Natural killer cell (primary cell): Measurements from ENCODE around the gene TBC1D24. TPM values are rescaled to one million over a fixed set of nuclear protein-coding genes. Genes with fewer than 3 reads are reported as not detected.

ENCODE experiments used
- ATAC-seq, 3 donors: fragments of 150-1000 bp in 2 of 3; fragments of 200-7000 bp in 1 of 3; cut with Tn5 transposase; 1 replicate in 1 of 3; 2 replicates in 2 of 3; pipeline ENCODE4 v1.10.0; 2021; ENCODE audit warnings: mild to moderate bottlenecking in 2 of 3, moderate library complexity in 2 of 3
- DNase-seq, 2 donors: peaks; one replicate each; pipeline versions ENCODE4 v3.0.0 to v3.0.0-alpha.2; 2013 to 2021; ENCODE audit warnings: mixed read lengths in 1 of 2
- H3K27ac ChIP-seq: one replicate; pipeline ENCODE4 v1.5.1; 2013; ENCODE audit warnings: mild to moderate bottlenecking, low read length
- H3K27me3 ChIP-seq: one replicate; pipeline ENCODE4 v1.6.1; 2013; ENCODE audit warnings: low read length; ENCODE audit not compliant: control insufficient read depth, insufficient read depth
- H3K36me3 ChIP-seq: one replicate; pipeline ENCODE4 v1.6.1; 2013; ENCODE audit warnings: low read length; ENCODE audit not compliant: control insufficient read depth, insufficient read depth
- H3K4me1 ChIP-seq: one replicate; pipeline ENCODE4 v1.6.1; 2013; ENCODE audit warnings: low read length; ENCODE audit not compliant: control insufficient read depth, insufficient read depth
- H3K4me3 ChIP-seq: one replicate; pipeline ENCODE4 v1.5.1; 2013; ENCODE audit warnings: low read length
- H3K9me3 ChIP-seq: one replicate; pipeline ENCODE4 v1.6.1; 2013; ENCODE audit warnings: low read length; ENCODE audit not compliant: control insufficient read depth, insufficient read depth
- H3K27ac Mint-ChIP-seq, 2 donors: one replicate each; pipeline ENCODE4 v1.8.0; 2022; ENCODE audit warnings: mild to moderate bottlenecking in 2 of 2, mixed read lengths in 2 of 2, moderate library complexity in 1 of 2
- H3K27me3 Mint-ChIP-seq, 2 donors: one replicate each; pipeline ENCODE4 v1.8.0; 2022; ENCODE audit warnings: low read depth in 2 of 2, mixed read lengths in 2 of 2
- H3K36me3 Mint-ChIP-seq: one replicate; pipeline ENCODE4 v1.8.0; 2022; ENCODE audit warnings: mixed read lengths
- H3K4me1 Mint-ChIP-seq, 2 donors: one replicate each; pipeline ENCODE4 v1.8.0; 2022; ENCODE audit warnings: mixed read lengths in 2 of 2
- H3K4me3 Mint-ChIP-seq: one replicate; pipeline ENCODE4 v1.8.0; 2022; ENCODE audit warnings: mild to moderate bottlenecking, moderate library complexity, mixed read lengths
- H3K9me3 Mint-ChIP-seq, 2 donors: one replicate each; pipeline ENCODE4 v1.8.0; 2022; ENCODE audit warnings: mixed read lengths in 2 of 2
- WGBS: methylation state at CpG from one replicate; pipeline ENCODE4 v1.1.7; 2013; ENCODE audit warnings: missing lambda C conversion rate; ENCODE audit not compliant: insufficient coverage; 5-methylcytosine and 5-hydroxymethylcytosine counted together
- intact Hi-C: fragments of 100-400 bp; cut with micrococcal nuclease; formaldehyde crosslinking; loops from one replicate; pipeline ENCODE4 v1.14.2; 2022
- total RNA-seq, 4 donors: library from RNA; stranded (reverse); fragments of 120-200 nt in 1 of 4; gene quantifications; one replicate each; pipeline versions ENCODE4 v1.2.3 to v1.2.4, GENCODE V29; 2013 to 2022
- TF ChIP-seq, protein P1 (sequence below): fragments of 200-600 bp; IDR thresholded peaks from one replicate; pipeline ENCODE4 v1.8.0; 2022; ENCODE audit warnings: antibody characterized with exemption

Gene TBC1D24
- total RNA-seq, 3 donors from 2014 or later (not counting 1 experiment from before 2014, with no cell fraction given), result 7.2 to 13.0 (median 10.9) TPM

DNA sequence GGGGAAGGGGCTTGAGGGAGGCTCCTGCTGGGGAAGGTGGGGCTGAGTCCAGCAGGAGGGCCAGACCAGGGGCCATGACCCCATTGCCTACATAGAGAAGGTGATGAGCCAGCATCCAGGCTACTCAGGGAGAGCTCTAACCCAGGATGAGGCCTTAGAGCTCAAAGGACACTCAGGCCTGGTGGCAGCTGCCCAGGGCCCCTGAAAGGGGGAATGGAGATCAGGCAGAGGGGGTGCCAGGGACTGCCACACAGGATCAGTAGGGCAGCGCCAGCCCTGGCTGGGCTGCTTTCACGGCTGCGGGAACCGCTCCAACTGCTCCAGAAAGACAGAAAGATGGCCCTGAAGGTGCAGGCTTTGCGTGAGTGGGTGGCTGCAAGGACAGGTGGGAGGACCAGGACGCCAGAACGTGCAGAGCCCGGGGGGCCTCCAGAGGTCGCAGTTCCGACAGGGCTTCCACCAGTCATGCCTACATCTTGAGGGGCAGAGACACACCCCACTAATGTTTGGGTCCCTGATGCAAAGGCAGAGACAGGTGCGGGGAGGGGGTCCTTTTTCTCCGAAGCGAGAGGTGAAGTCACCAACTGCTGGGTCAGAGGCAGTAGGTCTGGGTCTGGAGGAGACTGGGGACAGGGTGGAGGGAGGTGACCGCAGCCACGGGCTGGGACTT is 37.9 kb downstream of the TBC1D24 start:
- Histone ChIP-seq H3K4me1 (peaks cover 74% of the 10 kb centered on the region), H3K27ac (peak overlapping the region; percentile 91), H3K4me3 (peak overlapping the region; percentile 30), H3K36me3 (peaks cover 1% of the 10 kb centered on the region), H3K9me3 (no peaks in the 10 kb centered on the region), H3K27me3 (no peaks in the 10 kb centered on the region)
- Mint-ChIP-seq H3K27ac (peak overlapping the region; percentile 89 to 91), H3K9me3 (no peaks in the 10 kb centered on the region), H3K36me3 (no peaks in the 10 kb centered on the region), H3K27me3 (peaks cover 0 to 4% of the 10 kb centered on the region in 2 donors), H3K4me3 (peak overlapping the region; percentile 92), H3K4me1 (peaks cover 54 to 65% of the 10 kb centered on the region in 2 donors)
- ATAC-seq, result peak in 1 of 3 donors; percentile 5
- intact Hi-C loops, result loop anchor here (1.0 to 5.0 kb wide), 2 partner anchors 19 to 171 kb away; partner anchors contain the start of gene ABCA3
- TF ChIP-seq, protein P1, sequence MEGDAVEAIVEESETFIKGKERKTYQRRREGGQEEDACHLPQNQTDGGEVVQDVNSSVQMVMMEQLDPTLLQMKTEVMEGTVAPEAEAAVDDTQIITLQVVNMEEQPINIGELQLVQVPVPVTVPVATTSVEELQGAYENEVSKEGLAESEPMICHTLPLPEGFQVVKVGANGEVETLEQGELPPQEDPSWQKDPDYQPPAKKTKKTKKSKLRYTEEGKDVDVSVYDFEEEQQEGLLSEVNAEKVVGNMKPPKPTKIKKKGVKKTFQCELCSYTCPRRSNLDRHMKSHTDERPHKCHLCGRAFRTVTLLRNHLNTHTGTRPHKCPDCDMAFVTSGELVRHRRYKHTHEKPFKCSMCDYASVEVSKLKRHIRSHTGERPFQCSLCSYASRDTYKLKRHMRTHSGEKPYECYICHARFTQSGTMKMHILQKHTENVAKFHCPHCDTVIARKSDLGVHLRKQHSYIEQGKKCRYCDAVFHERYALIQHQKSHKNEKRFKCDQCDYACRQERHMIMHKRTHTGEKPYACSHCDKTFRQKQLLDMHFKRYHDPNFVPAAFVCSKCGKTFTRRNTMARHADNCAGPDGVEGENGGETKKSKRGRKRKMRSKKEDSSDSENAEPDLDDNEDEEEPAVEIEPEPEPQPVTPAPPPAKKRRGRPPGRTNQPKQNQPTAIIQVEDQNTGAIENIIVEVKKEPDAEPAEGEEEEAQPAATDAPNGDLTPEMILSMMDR, result no peak
- 35% methylated on average over 15 of the region's 15 CpGs for WGBS
- DNase-seq, result peak; percentile 51 to 66

DNA sequence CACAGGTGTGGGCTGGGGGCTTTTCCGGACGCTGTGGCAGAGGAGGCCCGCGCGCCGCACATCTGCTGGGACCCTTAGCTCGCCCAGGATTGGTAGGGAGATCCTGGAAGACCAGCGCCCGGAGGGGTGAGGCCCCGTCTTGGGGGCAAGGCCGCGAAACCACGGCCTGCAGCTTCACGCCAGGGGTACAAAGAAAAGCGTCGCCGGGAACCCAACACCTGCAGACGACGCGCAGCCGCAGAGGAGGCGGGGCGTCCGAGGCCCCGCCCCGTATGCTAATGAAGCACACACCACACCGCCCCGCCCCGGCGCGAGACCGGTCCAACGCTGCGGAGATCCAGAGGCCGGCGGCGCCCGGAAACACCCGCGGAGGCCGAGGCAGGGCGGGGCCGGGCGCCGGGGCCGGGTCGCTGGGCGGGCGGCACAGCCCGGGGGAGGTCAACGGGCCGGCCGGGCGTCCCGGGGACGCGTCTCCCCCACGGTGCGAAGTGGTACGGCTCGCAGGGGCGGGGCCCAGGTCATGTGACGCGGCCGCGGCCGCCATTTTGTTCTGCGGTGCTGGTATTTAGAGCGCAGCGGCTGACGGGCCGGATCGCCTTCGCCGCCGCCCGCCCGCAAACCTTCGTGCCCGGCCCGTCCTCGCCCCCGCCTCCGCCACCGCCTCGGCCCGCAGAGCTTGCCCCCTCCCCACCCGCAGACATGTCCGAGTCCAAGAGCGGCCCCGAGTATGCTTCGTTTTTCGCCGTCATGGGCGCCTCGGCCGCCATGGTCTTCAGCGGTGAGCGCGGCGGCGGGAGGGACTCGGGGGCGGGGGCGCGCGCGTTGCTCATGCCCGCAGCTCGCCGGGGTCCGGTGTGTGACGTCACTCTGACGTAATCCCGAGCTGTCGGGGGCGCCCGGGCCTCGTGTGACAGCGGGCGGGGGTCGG is 38.7 kb downstream of the TBC1D24 start, which contains the start of gene ATP6V0C:
ATP6V0C (plus strand) TSS at position 548 of the 928 bp plus-strand sequence; CDS start at position 700, 152 bp downstream.
- H3K36me3 Mint-ChIP-seq, result no peaks in the 10 kb centered on the region
- ATAC-seq, result peak; percentile 80 to 92 (median 85)
- intact Hi-C loops, result loop anchor here (1.0 to 5.0 kb wide), 2 partner anchors 19 to 171 kb away; partner anchors contain the start of gene ABCA3
- Histone ChIP-seq H3K4me1 (peaks cover 74% of the 10 kb centered on the region), H3K36me3 (peaks cover 1% of the 10 kb centered on the region), H3K27ac (peak within 1 kb of the TSS; percentile 91), H3K27me3 (no peaks in the 10 kb centered on the region), H3K9me3 (no peaks in the 10 kb centered on the region), H3K4me3 (peak within 1 kb of the TSS; percentile 73)
- peak within 1 kb of the TSS; percentile 89 to 91 for H3K27ac Mint-ChIP-seq
- WGBS, result under 1% methylated on average over 122 of the region's 122 CpGs
- DNase-seq, result peak; percentile 94 to 97
- H3K4me1 Mint-ChIP-seq, result peaks cover 54 to 71% of the 10 kb centered on the region in 2 donors
- H3K27me3 Mint-ChIP-seq, result peaks cover 0 to 4% of the 10 kb centered on the region in 2 donors
- TF ChIP-seq, protein P1, result no peak
- no peaks in the 10 kb centered on the region for H3K9me3 Mint-ChIP-seq
- H3K4me3 Mint-ChIP-seq, result peak within 1 kb of the TSS; percentile 92

DNA sequence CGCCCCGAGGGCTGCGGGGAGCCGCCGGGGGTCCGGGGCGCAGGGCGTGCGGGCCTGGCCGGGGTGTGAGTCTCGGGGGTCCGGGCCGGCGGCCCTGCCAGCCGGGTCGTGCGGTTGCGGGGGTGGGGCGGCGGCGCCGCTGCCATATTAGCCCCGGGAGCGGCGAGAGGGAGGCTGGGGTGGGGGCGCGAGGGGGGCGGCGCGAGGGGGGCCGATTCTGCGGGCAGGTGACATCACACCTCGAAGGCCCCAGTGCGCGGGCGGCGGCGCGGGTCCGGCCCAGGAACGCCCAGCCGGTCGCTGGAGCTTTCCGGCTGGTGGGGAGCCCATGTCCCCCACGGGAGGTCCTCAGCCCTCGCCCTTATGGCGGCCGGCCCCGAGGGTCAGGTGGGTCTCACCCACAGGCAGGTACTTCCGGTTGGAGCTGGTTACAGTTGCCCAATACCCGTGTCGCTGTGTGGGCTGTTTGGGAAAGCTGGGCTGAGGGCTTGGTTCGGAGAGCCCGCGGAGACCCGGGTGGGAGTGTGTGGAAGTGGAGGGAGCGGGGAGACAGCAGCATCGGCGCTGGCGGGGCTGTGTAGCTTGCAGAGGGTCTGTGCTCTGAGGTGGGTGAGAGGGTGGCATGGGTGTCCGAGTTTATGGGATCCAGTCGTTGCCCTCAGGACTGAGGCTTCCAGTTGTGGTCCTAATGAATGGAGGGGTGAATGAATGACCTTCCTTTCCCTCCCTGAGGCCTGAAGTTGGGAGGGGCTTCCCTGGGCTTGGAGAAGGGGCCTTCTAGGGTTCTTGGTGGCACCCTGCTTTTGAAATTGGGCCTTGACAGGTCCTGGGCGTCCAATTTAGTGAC is 39.6 kb downstream of the TBC1D24 start:
- peak overlapping the region; percentile 86 for H3K4me3 Mint-ChIP-seq
- H3K4me1 Mint-ChIP-seq, result peaks cover 57 to 80% of the 10 kb centered on the region in 2 donors
- TF ChIP-seq, protein P1, result no peak
- peaks cover 0 to 4% of the 10 kb centered on the region in 2 donors for H3K27me3 Mint-ChIP-seq
- Histone ChIP-seq H3K27ac (peak overlapping the region; percentile 91), H3K9me3 (no peaks in the 10 kb centered on the region), H3K4me1 (peaks cover 74% of the 10 kb centered on the region), H3K27me3 (no peaks in the 10 kb centered on the region), H3K4me3 (peak overlapping the region; percentile 73), H3K36me3 (peaks cover 3% of the 10 kb centered on the region)
- peak overlapping the region; percentile 89 to 91 for H3K27ac Mint-ChIP-seq
- DNase-seq (peak in 1 of 2 donors; percentile 62), ATAC-seq (peak; percentile 3 to 8 (median 5))
- intact Hi-C loops, result loop anchor here (5.0 kb wide), 1 partner anchor 172 kb away; the partner anchor contains the start of gene ABCA3
- WGBS, result under 1% methylated on average over 56 of the region's 63 CpGs
- H3K36me3 Mint-ChIP-seq, result no peaks in the 10 kb centered on the region
- no peaks in the 10 kb centered on the region for H3K9me3 Mint-ChIP-seq
